Activated naive CD8-positive, alpha-beta T cell treated with anti-CD3 and anti-CD28 coated beads for 36 hours (primary cell): ENCODE results near the gene ZNF761. TPM values are rescaled to one million over a fixed set of nuclear protein-coding genes. Genes with fewer than 3 reads are reported as not detected.

Experiments used
- total RNA-seq, 2 experiments: library from RNA; stranded (reverse); gene quantifications; one replicate each; pipeline ENCODE4 v1.2.3, GENCODE V29; 2021

Gene ZNF761
- total RNA-seq, 2 experiments from 2014 or later = 10.9 to 12.4 TPM

Other genes with a start within 250 kb of the ZNF761 start
- 1 to 10 TPM; 6.6 to 6.7 TPM for gene ZNF665, start 238.6 kb upstream of the ZNF761 start, total RNA-seq
- gene ZNF677, start 177.1 kb upstream of the ZNF761 start, total RNA-seq = 10 to 100 TPM in 1 of 2 experiments, 1 to 10 TPM in 1; 9.5 to 11.4 TPM
- not detected for gene VN1R2, start 173.7 kb upstream of the ZNF761 start, total RNA-seq
- gene VN1R4, start 164.3 kb upstream of the ZNF761 start, total RNA-seq = not detected
- 1 to 10 TPM; 6.7 to 7.3 TPM for gene ZNF845, start 98.2 kb upstream of the ZNF761 start, total RNA-seq
- gene ZNF525, start 66.3 kb upstream of the ZNF761 start, total RNA-seq = 10 to 100 TPM; 22.4 to 25.7 TPM
- 10 to 100 TPM; 11.9 to 12.0 TPM for gene ZNF765, start 36.8 kb upstream of the ZNF761 start, total RNA-seq
- 1 to 10 TPM; 8.3 to 8.6 TPM for gene ZNF813, start 35.7 kb downstream of the ZNF761 start, total RNA-seq
- gene ZNF331, start 106.2 kb downstream of the ZNF761 start, total RNA-seq = 10 to 100 TPM; 18.1 to 21.3 TPM
- not detected for gene DPRX, start 200.0 kb downstream of the ZNF761 start, total RNA-seq